ENCODE measurements around the gene ACTG1.

DNA sequence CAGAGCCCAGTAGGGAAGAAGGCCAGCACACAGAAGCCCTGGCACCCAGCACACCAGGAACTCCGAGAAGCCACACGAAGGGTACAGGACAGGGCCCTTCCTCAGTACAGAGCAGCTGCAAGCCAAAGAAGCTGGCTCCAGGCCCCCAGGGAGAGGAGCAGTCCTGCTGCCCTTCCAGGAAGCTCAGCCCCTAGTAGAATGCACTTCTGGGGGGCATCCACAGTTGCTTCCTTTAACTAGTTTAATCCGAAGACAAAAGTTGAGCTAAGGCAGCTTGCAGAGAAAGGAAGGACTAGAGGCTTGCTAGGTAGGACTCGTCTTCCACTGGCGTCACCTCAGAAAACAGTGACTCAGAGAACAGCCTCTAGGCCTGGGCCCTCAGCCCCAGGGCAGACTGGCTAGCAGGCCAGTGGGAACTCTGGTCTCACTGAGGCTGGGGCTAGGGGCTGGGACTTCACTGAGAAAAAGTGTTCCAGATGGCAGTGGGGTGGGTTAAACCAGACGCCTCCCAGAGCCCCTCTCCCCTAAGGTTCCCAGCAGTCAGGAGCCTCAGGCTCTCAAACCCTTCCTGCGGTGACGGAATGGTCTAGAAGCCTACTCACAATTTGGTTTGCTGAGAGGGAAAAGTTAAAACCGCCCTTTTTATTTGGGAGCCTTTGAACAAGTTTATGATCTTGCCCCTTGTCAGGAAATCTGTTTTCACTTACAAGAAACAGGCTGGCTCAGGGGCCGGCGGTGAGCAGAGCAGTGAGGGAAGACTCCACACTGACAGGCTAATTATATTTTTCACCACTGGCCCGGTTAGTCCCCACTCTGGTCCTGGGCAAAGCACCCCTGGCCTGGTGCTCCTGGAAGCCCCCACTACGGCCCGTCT is 41.4 kb downstream of the ACTG1 start:
- TF ChIP-seq POLR2A (IDR thresholded peaks at IDR 0.05) = no peak
- TF ChIP-seq, protein P1, sequence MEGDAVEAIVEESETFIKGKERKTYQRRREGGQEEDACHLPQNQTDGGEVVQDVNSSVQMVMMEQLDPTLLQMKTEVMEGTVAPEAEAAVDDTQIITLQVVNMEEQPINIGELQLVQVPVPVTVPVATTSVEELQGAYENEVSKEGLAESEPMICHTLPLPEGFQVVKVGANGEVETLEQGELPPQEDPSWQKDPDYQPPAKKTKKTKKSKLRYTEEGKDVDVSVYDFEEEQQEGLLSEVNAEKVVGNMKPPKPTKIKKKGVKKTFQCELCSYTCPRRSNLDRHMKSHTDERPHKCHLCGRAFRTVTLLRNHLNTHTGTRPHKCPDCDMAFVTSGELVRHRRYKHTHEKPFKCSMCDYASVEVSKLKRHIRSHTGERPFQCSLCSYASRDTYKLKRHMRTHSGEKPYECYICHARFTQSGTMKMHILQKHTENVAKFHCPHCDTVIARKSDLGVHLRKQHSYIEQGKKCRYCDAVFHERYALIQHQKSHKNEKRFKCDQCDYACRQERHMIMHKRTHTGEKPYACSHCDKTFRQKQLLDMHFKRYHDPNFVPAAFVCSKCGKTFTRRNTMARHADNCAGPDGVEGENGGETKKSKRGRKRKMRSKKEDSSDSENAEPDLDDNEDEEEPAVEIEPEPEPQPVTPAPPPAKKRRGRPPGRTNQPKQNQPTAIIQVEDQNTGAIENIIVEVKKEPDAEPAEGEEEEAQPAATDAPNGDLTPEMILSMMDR (IDR thresholded peaks at IDR 0.05) = no peak

All from vagina (tissue), 2 donors.